ENCODE results near the gene BTBD2. TPM values are rescaled to one million over a fixed set of nuclear protein-coding genes. Genes with fewer than 3 reads are reported as not detected.
A peak's percentile ranks its signal among the peaks of the same experiment; 100 is the strongest.

The BTBD2 gene
- total and polyA plus RNA-seq, 2 of the 13 experiments (the other 11 are each of a cell fraction or from before 2014, with no cell fraction given): 28.1 to 45.3 TPM

- in situ Hi-C loops (cut with HindIII; ENCODE audit: extremely low pct_ligation_motif_present, low pct_unique_long_range_greater_than_20kb) (no loop called here), intact Hi-C loops (cut with micrococcal nuclease; ENCODE audit: unreplicated experiment) (no loop called here)
- 14% methylated on average over 11 of the region's 19 CpGs for WGBS (ENCODE audit: low lambda C conversion rate)
- Histone ChIP-seq H4K20me1 (ENCODE audit: insufficient read depth, low read length) (no peaks in the 10 kb centered on the region), H3K79me2 (ENCODE audit: insufficient read depth, low read length) (no peaks in the 10 kb centered on the region), H2AFZ (ENCODE audit: low read length) (no peak overlapping the region), H3K27ac (ENCODE audit: extremely low read length, insufficient read depth, low read length) (no peak overlapping the region), H3K4me3 (replicated peaks in 1 of 3; ENCODE audit: insufficient read depth in 1 of 3, low read depth in 2 of 3, low read length in 3 of 3) (peak overlapping the region in 2 of 3 experiments; percentile 26 to 44; a peak in 1 of 6 replicates), H3K36me3 (replicated peaks in 1 of 2; ENCODE audit: control insufficient read depth in 1 of 2, insufficient read depth in 2 of 2, low read length in 2 of 2) (no peaks in the 10 kb centered on the region), H3K4me2 (ENCODE audit: low read depth, low read length) (peak overlapping the region; percentile 50), H3K27me3 (ENCODE audit: control insufficient read depth in 1 of 2, insufficient read depth in 2 of 2, low read length in 2 of 2) (peaks cover 0 to 9% of the 10 kb centered on the region in 2 experiments; a peak in 2 of 5 replicates), H3K9ac (ENCODE audit: insufficient read depth, low read depth, low read length) (0 out of 2 replicates have a peak overlapping the region, but pooled peaks have one; percentile 32), H3K4me1 (ENCODE audit: insufficient read depth, low read length) (peaks cover 14% of the 10 kb centered on the region), H3K9me3 (ENCODE audit: low read length) (no peaks in the 10 kb centered on the region)
- ChIA-PET CTCF (ENCODE audit: low intra/inter-chr PET ratio, low total read pairs) (no interaction called here), POLR2A (interaction anchor here (0.8 to 2.2 kb wide), 4 partner anchors 17 to 127 kb away, joined by 3 to 11 read pairs (median 6); partner anchors contain the start of genes ADAT3, MKNK2 and SCAMP4)
- FAIRE-seq (no peak), ATAC-seq (peak; percentile 20; the same call in 2 of the 3 replicates), DNase-seq (ENCODE audit: low spot score) (no peak)
- BruUV-seq (replicated peaks): no TSS peak
- TF ChIP-seq HDAC2 (CRISPR knock-in tag; IDR thresholded peaks at IDR 0.05): no peak
- no peak for TF ChIP-seq AGO1 (IDR thresholded peaks at IDR 0.05; ENCODE audit: low read depth, low read length, poor library complexity, severe bottlenecking)
- peak; percentile 33; the same call in 1 of the 2 replicates for TF ChIP-seq ZNF687 (CRISPR knock-in tag; IDR thresholded peaks at IDR 0.05)
- peak; percentile 78 for TF ChIP-seq HIC2 (CRISPR knock-in tag; IDR thresholded peaks at IDR 0.05; ENCODE audit: low read depth)
- TF ChIP-seq SOX13 (IDR thresholded peaks at IDR 0.05): no peak
- TF ChIP-seq SOX13 (CRISPR knock-in tag; conservative IDR thresholded peaks at IDR 0.05 in 1 of 2, IDR thresholded peaks at IDR 0.05 in 1 of 2): no peak
- TF ChIP-seq PHF20 (CRISPR knock-in tag; IDR thresholded peaks at IDR 0.05): no peak
- TF ChIP-seq ZNF263 (CRISPR knock-in tag; IDR thresholded peaks at IDR 0.05): peak; percentile 90
- TF ChIP-seq PATZ1 (CRISPR knock-in tag; IDR thresholded peaks at IDR 0.05): peak; percentile 77
- 0 out of 2 replicates have a peak, but pooled peaks have one; percentile 10 for TF ChIP-seq SAP130 (CRISPR knock-in tag; IDR thresholded peaks at IDR 0.05; ENCODE audit: low read depth)
- no peak for TF ChIP-seq ZNF550 (CRISPR knock-in tag; IDR thresholded peaks at IDR 0.05; ENCODE audit: borderline replicate concordance)
- TF ChIP-seq TRIM24 (CRISPR knock-in tag; IDR thresholded peaks at IDR 0.05): no peak
These were observed 16.9 kb upstream of the BTBD2 start for GRCh38 chr19:2032296-2032941.

All from HepG2 (cell line).